GM23248 (cell line): Measurements from ENCODE around the gene RBMS3. TPM values are rescaled to one million over a fixed set of nuclear protein-coding genes. Genes with fewer than 3 reads are reported as not detected.

Experiments
- DNase-seq: peaks from one replicate; pipeline ENCODE4 v3.0.0-alpha.2; 2015
- H2AFZ ChIP-seq: fragments of 200-600 bp; sonication (generic); 2 replicates; pipeline ENCODE4 v1.6.1; 2016; ENCODE audit warnings: antibody characterized with exemption
- H3F3A ChIP-seq: fragments of 200-600 bp; sonication (generic); 2 replicates; pipeline ENCODE4 v1.6.1; 2016; ENCODE audit warnings: mild to moderate bottlenecking, antibody characterized with exemption, mixed run types; ENCODE audit not compliant: insufficient read depth
- H3K27ac ChIP-seq: fragments of 200-600 bp; sonication (generic); 2 replicates; pipeline ENCODE4 v1.5.1; 2016; ENCODE audit warnings: mild to moderate bottlenecking
- H3K27me3 ChIP-seq: fragments of 200-600 bp; sonication (generic); replicated peaks from 2 replicates; pipeline ENCODE4 v1.6.1; 2016; ENCODE audit warnings: mild to moderate bottlenecking; ENCODE audit not compliant: insufficient read depth
- H3K36me3 ChIP-seq: fragments of 200-600 bp; sonication (generic); 2 replicates; pipeline ENCODE4 v1.6.1; 2016; ENCODE audit warnings: low read depth, mild to moderate bottlenecking
- H3K4me1 ChIP-seq: fragments of 200-600 bp; sonication (generic); 2 replicates; pipeline ENCODE4 v1.6.1; 2016; ENCODE audit warnings: mild to moderate bottlenecking; ENCODE audit not compliant: insufficient read depth
- H3K4me2 ChIP-seq: fragments of 200-600 bp; sonication (generic); one replicate; pipeline ENCODE4 v1.6.1; 2016; ENCODE audit warnings: mild to moderate bottlenecking; ENCODE audit not compliant: unreplicated experiment
- H3K4me3 ChIP-seq: fragments of 200-600 bp; sonication (generic); 2 replicates; pipeline ENCODE4 v1.5.1; 2016; ENCODE audit warnings: mild to moderate bottlenecking
- H3K79me2 ChIP-seq: fragments of 200-600 bp; sonication (generic); 2 replicates; pipeline ENCODE4 v1.6.1; 2016; ENCODE audit warnings: mild to moderate bottlenecking; ENCODE audit not compliant: insufficient read depth
- H3K9ac ChIP-seq: fragments of 200-600 bp; sonication (generic); 2 replicates; pipeline ENCODE4 v1.6.1; 2016; ENCODE audit warnings: mild to moderate bottlenecking
- H3K9me2 ChIP-seq: fragments of 200-600 bp; sonication (generic); 2 replicates; pipeline ENCODE4 v1.6.1; 2016; ENCODE audit warnings: mixed run types, mild to moderate bottlenecking, moderate library complexity; ENCODE audit not compliant: insufficient read depth
- H3K9me3 ChIP-seq: fragments of 200-600 bp; sonication (generic); one replicate; pipeline ENCODE4 v1.6.1; 2017; ENCODE audit warnings: low read depth
- H4K20me1 ChIP-seq: fragments of 200-600 bp; sonication (generic); 2 replicates; pipeline ENCODE4 v1.6.0; 2016; ENCODE audit not compliant: insufficient read depth
- EZH2 ChIP-seq: fragments of 200-600 bp; sonication (generic); IDR thresholded peaks from 2 replicates; pipeline ENCODE4 v1.6.1; 2018; ENCODE audit warnings: antibody characterized with exemption, mild to moderate bottlenecking; ENCODE audit not compliant: insufficient read depth, poor library complexity, severe bottlenecking
- EZH2phosphoT487 ChIP-seq: fragments of 200-600 bp; sonication (generic); IDR thresholded peaks from 2 replicates; pipeline ENCODE4 v1.6.1; 2018; ENCODE audit warnings: antibody characterized with exemption, moderate library complexity, mild to moderate bottlenecking, low read depth; ENCODE audit not compliant: insufficient read depth
- WGBS, 2 experiments: methylation state at CpG; one replicate each; pipeline ENCODE4 v1.1.6; 2015 to 2017; ENCODE audit warnings: low lambda C conversion rate in 2 of 2, low coverage in 1 of 2; ENCODE audit errors: missing lambda C conversion rate in 2 of 2; 5-methylcytosine and 5-hydroxymethylcytosine counted together
- in situ Hi-C: fragments of 300-500 bp; cut with MboI; formaldehyde crosslinking; loops from 2 replicates; pipeline ENCODE4 v1.15.0; 2020
- polyA plus RNA-seq: library from polyadenylated mRNA; unstranded; fragments of >200 nt; fragmentation: Nextera tagmentation; extraction: Ambion mirVana; gene quantifications from 2 replicates; pipeline ENCODE4 v1.2.1, GENCODE V29; 2016
- total RNA-seq: library from RNA; depleted of rRNA; stranded (reverse); fragments of >200 nt; shearing (Covaris generic); gene quantifications from 2 replicates; pipeline ENCODE4 v1.2.3, GENCODE V29; 2014

RBMS3 gene
- total and polyA plus RNA-seq, 2 experiments from 2014 or later = 40.0 to 94.3 TPM

GRCh38 chr3:29937185-29937584, 656.3 kb downstream of the RBMS3 start:
- Histone ChIP-seq H3K4me3 (no peak overlapping the region), H4K20me1 (no peaks in the 10 kb centered on the region), H3K9ac (no peak overlapping the region), H3F3A (peaks cover 8% of the 10 kb centered on the region), H2AFZ (no peak overlapping the region), H3K79me2 (no peaks in the 10 kb centered on the region), H3K27me3 (no peaks in the 10 kb centered on the region), H3K9me2 (no peaks in the 10 kb centered on the region), H3K36me3 (no peaks in the 10 kb centered on the region; the same call in 1 of the 2 replicates), H3K27ac (no peak overlapping the region), H3K4me2 (peak overlapping the region; percentile 7), H3K4me1 (peaks cover 9% of the 10 kb centered on the region), H3K9me3 (no peaks in the 10 kb centered on the region)
- DNase-seq = peak; percentile 31
- no peak for TF ChIP-seq EZH2
- no peak for TF ChIP-seq EZH2phosphoT487
- in situ Hi-C loops = no loop called here

- peaks cover 9% of the 10 kb centered on the region for H3K4me1 ChIP-seq
- no peaks in the 10 kb centered on the region for H3K79me2 ChIP-seq
- no peaks in the 10 kb centered on the region for H3K27me3 ChIP-seq
- H3K4me3 ChIP-seq = no peak overlapping the region
- no peaks in the 10 kb centered on the region; the same call in 1 of the 2 replicates for H3K36me3 ChIP-seq
- peaks cover 8% of the 10 kb centered on the region for H3F3A ChIP-seq
- H3K4me2 ChIP-seq = no peak overlapping the region
- H2AFZ ChIP-seq = no peak overlapping the region
- TF ChIP-seq EZH2 (no peak), EZH2phosphoT487 (no peak)
- H3K9me3 ChIP-seq = no peaks in the 10 kb centered on the region
- no peak for DNase-seq
- no peaks in the 10 kb centered on the region for H4K20me1 ChIP-seq
- no peak overlapping the region for H3K27ac ChIP-seq
- 50 to 55% methylated on average over 1 of the region's 1 CpG for WGBS, 2 experiments
- H3K9ac ChIP-seq = no peak overlapping the region
- in situ Hi-C loops = no loop called here
- no peaks in the 10 kb centered on the region for H3K9me2 ChIP-seq
Measured at GRCh38 chr3:29940759-29941323, 660.0 kb downstream of the RBMS3 start.

- in situ Hi-C loops = no loop called here
- TF ChIP-seq EZH2 = no peak
- TF ChIP-seq EZH2phosphoT487 = no peak
Measured at GRCh38 chr3:29942297-29942696, 661.4 kb downstream of the RBMS3 start.

GRCh38 chr3:29949131-29949530, 668.3 kb downstream of the RBMS3 start:
- Histone ChIP-seq H3K36me3 (0 out of 2 replicates have a peak, but pooled peaks cover under 1% of the 10 kb centered on the region), H3K27ac (peak overlapping the region; percentile 35; the same call in 1 of the 2 replicates), H3K79me2 (no peaks in the 10 kb centered on the region), H3K9me2 (no peaks in the 10 kb centered on the region), H3K4me1 (peaks cover 31% of the 10 kb centered on the region), H4K20me1 (no peaks in the 10 kb centered on the region), H3F3A (0 out of 2 replicates have a peak, but pooled peaks cover 11% of the 10 kb centered on the region), H3K4me2 (peak overlapping the region; percentile 38), H2AFZ (no peak overlapping the region), H3K4me3 (no peak overlapping the region), H3K27me3 (no peaks in the 10 kb centered on the region), H3K9ac (peak overlapping the region; percentile 40; the same call in 1 of the 2 replicates), H3K9me3 (no peaks in the 10 kb centered on the region)
- DNase-seq = peak; percentile 65
- WGBS, 2 experiments = 0% methylated on average over 1 of the region's 1 CpG
- in situ Hi-C loops = no loop called here
- no peak for TF ChIP-seq EZH2
- no peak for TF ChIP-seq EZH2phosphoT487

More at GRCh38 chr3:29942297-29942696, 661.4 kb downstream of the RBMS3 start:
- Histone ChIP-seq H3K9me3 (no peaks in the 10 kb centered on the region), H3K27ac (no peak overlapping the region), H3K9ac (no peak overlapping the region), H2AFZ (no peak overlapping the region), H3K27me3 (no peaks in the 10 kb centered on the region), H3K9me2 (no peaks in the 10 kb centered on the region), H3K4me2 (no peak overlapping the region), H3F3A (0 out of 2 replicates have a peak, but pooled peaks cover 11% of the 10 kb centered on the region), H3K36me3 (no peaks in the 10 kb centered on the region; the same call in 1 of the 2 replicates), H3K4me3 (no peak overlapping the region), H3K79me2 (no peaks in the 10 kb centered on the region), H3K4me1 (peaks cover 5% of the 10 kb centered on the region), H4K20me1 (no peaks in the 10 kb centered on the region)
- no peak for DNase-seq
- WGBS, 2 experiments = 48 to 83% methylated on average over 1 of the region's 1 CpG
